Fibroblast of peridontal ligament (primary cell): Measurements from ENCODE around the gene MARCHF2.
A peak's percentile ranks its signal among the peaks of the same experiment; 100 is the strongest.

ENCODE experiments used
- DNase-seq: peaks from one replicate; pipeline ENCODE4 v3.0.0-alpha.2; 2010; ENCODE audit errors: extremely low read depth

MARCHF2 gene

DNA sequence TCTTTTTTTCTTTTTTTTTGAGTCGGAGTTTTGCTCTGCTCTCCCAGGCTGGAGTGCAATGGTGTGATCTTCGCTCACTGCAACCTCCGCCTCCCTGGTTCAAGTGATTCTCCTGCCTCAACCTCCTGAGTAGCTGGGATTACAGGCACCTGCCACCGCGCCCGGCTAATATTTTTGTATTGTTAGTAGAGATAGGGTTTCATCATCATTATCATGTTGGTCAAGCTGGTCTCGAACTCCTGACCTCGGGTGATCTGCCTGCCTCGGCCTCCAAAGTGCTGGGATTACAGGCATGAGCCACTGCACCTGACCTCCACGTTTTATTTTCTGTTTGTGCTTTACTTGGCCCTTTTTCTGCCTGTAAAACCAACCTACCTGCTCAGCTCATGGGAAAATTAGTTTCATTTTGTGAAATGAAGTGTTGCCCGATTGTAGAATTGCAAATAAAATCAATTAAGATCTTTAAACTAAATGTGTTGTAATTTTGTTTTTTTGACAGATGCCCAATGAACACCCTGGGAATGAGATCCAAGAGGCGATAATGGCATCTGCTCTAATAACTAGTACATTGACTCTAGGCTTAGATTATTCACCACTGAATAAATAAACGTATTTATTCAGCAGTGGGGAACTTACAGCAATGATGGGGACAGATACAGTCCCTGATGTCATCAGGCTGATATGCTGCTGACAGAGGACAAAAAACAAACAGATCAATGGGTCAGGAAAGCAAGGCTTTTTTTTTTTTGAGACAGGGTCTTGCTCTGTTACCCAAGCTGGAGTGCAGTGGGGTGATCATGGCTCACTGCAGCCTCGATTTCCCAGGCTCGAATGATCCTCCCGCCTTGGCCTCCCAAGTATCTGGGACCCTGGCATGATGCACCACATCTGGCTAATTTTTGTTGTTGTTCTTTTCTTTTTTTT, 25.2 kb upstream of the MARCHF2 start:
- no peak for DNase-seq

DNA sequence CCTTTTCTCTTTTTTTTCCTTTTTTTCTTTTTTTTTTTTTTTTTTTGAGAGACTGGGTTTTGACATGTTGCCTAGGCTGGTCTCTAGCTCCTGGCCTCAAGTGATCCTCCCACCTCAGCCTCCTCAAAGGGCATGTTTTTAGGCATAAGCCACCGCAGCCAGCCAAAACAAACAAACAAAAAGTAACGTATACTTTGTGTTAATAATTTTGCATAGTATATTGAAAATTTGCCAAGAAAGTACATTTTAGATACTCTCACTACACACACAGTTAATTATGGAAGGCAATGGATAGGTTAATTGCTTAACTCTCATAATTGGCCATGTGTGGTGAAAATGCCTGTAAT, 24.5 kb upstream of the MARCHF2 start:
- no peak for DNase-seq

DNA sequence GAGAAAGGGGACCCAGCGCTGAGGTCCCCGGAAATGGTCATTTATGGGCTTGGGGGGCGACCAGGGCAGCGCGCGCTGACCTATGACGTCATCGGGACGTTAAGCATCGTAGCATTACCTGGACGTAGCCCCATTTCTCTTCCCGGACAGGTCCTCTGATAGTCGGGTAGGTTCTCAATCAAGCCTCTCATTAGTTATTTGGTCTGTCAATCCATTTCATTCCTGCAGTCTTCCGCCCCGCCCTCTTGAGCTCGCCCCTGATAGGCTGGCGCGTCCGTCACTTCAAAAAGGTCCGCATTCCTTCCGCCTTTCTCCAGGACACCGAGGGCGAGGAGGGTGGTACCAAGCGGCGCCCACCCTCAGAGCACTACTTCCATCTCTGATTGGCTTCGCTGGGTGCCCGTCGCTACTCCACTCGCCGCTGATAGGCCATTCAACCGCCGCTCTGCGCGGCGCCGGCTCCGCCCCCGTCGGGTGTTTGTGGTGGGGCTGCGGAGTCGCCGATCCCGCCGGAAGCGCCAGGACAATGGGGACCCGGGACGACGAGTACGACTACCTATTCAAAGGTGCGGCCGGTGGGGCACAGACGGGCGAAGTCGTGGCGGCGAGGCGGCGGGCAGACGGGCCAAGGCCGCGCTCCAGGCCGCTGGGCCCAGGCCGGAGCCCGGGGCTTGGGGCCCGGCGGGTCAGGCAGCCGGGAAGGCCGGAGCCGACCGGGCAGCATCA, 23.1 kb upstream of the MARCHF2 start, which contains the start of gene RAB11B:
Gene RAB11B, plus strand, starts transcription at position 470 of the 726 bp plus-strand sequence. Its CDS starts 57 bp downstream, at position 527.
- peak; percentile 100 for DNase-seq

DNA sequence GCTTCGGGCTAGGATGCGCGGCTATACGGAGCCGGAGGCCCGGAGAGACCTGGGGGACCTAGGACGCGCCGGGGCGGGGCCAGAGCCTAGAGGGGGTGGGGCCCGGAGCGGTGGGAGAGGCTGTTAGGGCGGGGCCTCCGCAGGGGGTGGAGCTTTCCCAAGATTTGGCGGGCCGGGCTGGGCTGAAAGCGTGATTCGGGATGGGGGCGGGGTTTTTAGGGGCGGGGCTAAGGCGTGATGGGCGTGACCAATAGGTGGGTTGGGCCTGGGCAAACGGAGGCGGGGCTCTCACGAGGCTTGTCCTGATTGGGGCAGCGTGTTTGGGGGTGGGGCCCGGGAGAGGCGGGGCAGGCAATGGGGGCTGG, 22.5 kb upstream of the MARCHF2 start:
- DNase-seq = peak; percentile 89

DNA sequence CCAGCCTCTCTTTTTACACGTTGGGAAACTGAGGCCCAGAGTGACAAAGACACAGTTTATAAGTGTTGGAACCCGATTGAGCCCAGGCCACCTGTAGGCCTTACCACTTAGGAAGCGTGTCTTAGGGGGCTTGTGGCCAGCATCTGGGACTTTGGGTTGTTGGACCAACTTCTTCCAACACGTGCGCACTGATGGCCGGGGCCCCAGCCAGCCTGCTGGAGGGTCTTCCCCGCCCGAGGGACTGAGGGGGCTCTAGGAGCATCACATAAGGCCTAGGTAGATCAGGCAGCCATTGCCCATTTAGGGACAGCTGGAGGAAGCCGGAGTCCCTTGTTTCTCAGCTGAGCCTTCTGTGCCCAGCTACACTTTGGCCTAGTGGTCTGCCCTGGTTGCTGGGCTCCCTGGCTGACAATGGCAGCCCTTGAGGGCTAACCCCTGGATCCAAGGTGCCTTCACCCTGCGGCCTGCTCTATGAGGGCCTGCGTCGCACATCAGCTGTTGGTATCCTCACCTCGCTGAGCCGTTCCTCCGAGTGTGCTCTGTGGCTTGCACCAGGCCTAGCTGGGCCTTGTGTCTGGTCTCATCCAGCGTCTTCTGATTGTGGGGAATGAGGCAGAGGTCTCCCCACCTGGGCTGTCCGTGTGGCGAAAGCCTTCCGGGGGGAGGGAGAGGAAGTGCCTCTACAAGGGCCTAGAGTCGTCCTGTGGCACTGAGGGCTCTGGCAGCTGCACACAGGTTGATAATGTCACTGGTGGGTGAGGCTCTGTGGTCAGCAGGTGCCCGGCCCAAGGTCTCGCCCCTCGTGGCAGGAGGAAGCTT, 21.7 kb upstream of the MARCHF2 start:
- no peak for DNase-seq

DNA sequence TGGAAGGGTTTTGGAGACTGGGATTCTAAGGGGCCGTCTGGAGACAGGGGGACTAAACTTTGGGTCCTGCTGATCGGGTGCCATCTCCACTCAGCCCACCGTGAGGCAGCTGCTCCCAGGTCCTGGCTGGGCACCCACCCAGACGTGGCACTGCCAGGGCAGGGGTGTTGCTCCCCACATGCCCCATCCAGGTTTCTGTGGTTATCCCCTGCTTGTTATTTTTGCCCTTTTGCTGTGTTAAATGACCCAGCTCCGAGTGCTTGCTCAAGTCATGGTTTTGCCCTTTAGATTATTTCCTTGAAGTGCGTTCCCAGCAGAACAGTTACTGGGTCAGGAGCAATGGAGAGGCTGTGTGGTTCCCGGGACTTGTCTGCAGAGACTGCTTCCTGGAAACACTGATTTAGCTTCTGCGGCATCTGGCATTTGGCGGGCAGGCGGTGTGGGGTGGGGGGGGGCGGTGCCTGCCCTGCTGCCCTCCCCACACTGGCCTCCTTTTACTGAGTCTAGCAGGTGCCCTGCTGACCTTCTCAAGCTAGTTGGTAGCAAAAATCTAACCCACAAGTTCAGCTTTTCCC, 21.0 kb upstream of the MARCHF2 start:
- peak; percentile 47 for DNase-seq

DNA sequence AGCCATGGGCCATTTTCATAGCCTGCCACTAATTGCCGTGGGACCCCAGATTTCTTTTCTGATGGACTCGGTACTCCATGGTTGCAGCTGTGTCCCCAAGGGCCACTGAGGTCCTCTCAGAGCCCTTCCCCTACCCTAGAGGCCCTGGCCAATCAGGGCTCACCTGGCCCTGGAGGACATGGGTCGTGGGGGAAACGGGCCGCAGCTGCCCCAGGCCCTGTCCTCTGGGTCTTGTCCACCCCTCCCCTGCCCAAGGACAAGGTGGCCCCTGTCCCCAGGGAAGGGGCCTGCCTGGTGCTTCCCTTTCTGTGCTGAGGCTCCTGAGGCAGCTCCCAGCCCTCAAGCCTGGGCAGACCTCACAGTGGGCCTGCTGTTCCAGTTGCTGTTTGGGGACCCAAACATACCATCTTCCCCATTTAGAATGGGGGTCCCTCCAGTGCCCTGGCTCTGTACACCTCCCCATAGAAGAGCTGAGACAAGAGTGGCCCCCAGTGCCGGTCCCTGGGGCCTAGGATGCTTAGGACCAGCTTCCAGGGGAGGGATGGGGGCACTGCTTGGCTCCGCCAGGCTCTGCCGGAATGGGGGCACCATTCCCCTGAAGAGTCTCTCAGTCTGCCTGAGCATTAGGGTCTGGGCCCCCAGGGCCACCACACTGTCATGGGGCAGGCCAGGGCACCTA, 19.8 kb upstream of the MARCHF2 start:
- DNase-seq = no peak

DNA sequence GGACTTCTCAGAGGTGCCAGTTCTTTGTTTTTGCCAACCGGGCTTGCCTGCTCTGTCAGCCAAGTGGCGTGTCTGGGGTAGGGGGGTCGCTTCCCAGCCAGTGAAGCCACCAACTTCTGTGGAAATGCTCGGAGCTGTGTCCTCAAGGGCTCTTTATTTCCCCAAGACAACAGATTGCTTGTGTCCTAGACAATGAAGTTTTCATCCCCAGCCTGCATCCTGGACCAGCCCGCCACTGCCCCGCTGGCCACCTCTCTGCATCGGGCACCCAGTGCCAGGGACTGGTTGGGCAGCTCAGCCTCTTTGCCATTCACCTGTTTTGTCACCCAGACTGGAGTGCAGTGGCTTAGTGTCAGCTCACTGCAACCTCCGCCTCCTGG, 19.2 kb upstream of the MARCHF2 start:
- no peak for DNase-seq

DNA sequence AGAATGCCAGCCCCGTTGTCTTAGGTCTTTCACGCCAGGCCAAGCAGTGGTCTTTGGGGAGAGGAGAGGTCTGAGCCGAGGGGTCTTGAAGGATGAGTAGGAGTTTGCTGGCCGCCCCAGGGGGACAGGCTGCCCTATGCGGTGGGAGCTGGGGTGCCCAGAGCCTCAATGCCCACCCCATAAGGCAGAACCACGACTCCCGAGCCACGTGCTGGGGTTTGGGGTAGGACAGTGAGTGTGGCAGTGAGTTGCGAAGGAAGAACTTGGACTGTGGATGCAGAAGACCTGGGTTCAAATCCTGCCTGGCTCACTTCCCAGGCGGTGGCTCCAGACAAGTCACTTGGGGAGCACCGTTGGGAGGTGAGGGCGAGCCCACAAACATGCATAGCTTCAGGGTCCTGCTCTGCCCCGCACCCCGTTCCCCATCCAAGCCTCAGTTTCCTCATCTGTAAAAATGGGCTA, 17.5 kb upstream of the MARCHF2 start:
- no peak for DNase-seq

DNA sequence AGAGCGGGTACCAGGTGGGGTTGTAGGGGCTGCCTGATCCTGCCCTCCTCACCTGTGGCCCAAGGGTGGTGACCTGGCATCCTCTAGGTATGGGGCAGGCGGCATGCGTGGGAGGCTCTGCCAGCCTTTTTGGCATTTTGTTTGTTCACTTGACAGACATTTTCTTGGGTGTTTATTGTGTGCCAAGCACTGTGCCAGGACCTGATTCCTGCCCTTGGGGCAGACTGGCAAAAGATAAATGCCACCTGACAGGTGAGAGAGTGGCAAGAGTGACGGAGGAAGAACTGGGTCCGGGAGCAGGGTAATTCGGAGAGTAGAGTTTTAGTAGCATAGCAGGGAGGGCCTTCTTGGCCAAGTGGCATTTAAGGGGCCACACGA, 16.9 kb upstream of the MARCHF2 start:
- no peak for DNase-seq

DNA sequence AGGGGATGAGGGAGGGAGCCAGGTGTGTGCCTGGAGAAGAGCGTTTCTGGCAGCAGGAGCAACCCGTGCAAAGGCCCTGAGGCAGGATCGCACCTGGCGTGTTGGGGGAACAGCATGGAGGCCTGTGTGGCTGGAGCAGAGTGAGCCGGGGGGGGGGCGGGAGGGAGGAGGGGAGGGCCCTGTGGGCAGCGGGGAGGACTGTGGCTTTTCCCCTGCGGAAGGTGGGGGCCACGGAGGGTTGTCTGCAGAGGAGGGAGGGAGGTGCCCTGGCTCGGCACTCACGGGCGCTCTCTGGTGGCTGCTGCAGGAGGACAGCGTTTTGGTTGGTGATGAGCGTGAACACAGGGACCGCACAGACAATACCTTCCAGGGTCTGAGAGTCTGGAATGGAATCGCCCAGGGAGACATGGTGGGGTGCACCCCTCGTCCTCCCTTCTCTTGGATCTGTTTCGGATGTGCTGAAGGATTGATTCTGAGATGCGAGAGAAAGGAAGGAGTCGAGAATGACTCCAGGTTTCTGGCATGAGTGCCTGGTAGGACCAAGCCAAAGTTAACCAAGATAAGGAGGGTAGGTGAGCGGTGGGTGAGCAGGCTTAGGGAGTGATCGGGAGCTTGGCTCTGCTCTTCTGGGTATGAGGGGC, 16.4 kb upstream of the MARCHF2 start:
- peak; percentile 49 for DNase-seq

DNA sequence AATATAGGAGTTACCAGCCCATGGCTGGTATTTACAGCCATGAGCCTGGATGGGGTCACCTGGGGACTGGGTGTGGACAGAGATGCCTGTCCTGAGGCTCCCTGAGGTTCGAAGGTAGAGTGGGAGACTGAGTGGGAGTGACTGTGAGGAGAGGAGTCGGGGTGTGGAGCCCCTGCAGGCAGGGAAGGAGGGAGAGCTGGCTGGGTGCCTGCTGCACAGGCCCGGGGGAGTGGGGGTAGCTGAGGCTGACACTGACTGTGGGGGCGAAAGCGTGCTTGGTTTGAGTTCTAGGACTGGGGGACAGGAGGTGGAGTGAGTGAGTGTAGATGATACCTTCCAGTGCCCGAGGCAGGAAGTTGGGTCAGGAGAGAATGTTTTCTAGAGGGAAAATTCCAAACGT, 15.8 kb upstream of the MARCHF2 start:
- DNase-seq = no peak

DNA sequence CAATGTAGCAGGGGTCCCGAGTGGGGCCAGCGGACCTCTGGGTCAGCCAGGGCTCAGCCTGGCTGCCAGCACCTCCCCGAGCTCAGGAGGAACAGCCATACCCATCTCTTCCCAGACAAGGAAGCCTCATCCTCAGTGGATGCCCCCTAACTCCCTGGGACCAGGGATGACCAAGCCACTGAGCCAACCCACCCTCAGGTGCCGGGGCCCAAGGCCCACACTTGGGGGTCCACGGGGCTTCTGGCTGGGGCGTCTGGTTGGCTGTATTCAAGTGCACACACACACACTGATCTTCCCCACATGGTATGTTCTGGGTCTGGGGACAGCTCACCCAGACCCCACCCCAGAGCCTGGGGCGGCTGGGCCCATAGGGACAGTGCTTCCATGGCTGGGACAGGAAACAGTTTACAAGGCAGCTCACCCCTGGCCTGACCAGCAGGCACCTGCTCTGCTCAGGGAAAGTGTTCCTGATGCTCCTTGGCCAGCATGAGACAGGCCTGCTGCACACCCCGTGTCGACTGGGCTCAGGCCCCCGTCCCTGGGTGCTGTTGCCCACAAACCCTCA, 15.3 kb upstream of the MARCHF2 start:
- DNase-seq = no peak

DNA sequence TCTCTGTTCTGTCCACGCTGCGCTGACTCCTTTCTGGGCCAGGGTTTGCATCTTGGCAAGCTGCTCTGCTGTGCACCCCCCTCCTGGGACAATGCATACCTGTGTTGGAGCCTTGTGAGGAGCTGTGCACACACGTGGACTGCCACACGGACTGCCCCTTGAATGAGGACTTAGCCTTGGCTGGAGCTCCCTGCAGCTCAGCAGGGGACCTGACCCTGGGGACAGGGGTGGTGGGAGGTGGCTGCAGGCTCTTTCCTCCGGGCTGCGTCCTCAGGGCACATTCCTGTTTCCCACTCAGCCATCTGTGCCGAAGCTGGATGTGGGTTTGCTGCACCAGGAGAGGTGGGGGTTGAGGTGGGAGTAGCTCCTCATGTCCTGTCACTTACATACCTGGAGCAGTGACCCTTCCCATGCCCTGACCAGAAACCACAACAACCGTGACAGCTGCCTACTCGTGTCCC, 14.8 kb upstream of the MARCHF2 start:
- DNase-seq = no peak

DNA sequence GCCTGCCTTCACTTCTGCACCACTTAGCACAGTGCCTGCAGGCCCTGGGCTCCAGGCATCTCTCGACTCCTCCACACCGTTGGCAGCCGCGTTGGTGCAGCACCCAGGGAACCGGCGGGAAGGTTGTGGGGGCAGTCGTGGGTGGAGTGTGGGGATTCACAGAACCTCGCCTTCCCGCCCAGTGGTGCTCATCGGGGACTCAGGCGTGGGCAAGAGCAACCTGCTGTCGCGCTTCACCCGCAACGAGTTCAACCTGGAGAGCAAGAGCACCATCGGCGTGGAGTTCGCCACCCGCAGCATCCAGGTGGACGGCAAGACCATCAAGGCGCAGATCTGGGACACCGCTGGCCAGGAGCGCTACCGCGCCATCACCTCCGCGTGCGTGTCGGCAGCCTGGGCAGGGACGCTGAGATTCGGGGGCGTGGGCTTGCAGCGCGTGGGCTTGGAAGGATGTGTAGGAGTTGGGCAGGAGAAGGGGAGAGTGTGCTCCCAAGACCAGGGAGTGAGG, 13.4 kb upstream of the MARCHF2 start:
- no peak for DNase-seq

DNA sequence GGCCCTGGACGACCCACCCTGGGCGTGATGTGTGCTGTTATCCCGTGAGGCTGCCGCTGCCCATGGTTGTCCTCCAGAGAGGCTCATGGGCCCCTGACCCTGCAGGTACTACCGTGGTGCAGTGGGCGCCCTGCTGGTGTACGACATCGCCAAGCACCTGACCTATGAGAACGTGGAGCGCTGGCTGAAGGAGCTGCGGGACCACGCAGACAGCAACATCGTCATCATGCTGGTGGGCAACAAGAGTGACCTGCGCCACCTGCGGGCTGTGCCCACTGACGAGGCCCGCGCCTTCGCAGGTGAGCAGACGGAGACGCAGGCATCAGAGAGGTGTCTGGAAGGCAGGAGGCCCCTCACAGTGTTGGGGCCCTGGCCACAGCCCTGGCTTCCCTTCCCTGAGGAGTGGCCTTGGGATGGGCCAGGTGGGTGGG, 11.1 kb upstream of the MARCHF2 start:
- DNase-seq = no peak

DNA sequence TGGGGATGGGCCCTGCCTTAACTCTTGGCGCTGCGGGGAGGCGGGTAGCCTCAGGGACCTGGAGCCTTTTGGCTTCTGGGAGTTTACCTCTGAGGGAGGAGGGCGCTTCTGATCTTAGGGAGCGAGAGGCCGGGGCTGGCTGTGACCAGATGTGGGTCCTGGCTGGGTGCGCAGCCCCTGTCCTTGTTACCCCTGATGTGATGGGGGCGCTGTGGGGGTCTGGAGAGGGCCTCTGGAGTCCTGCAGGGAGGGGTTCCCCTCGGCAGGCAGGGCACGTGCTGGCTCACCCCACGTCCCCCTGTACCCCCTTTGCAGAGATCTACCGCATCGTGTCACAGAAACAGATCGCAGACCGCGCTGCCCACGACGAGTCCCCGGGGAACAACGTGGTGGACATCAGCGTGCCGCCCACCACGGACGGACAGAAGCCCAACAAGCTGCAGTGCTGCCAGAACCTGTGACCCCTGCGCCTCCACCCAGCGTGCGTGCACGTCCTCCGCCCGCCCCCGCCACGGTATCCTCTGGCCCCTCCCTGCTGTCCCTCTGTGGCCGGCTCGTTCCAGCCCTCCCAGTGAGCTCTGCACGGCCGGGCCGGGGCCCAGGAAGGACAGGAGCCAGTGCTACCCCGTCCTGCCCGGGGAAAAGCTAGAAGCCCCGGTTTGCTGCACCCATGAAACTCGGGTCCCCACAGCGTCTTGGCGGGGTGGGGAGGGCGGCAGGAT, 9.8 kb upstream of the MARCHF2 start:
- no peak for DNase-seq

DNA sequence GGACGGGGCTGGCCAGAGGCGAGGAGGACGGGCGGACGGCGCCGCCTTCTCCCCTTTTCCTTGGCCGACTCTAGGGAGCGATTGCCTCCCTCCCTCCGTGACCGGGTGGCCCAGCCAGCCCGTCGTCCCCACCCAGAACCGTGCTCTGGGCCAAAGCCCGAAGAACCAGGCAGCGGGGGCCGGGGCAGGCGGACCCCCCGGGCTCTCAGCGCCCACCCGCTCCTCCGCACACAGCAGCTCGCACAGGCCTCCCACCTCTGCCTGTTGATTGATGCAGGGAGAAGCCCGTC, 9.3 kb upstream of the MARCHF2 start:
- DNase-seq = no peak

DNA sequence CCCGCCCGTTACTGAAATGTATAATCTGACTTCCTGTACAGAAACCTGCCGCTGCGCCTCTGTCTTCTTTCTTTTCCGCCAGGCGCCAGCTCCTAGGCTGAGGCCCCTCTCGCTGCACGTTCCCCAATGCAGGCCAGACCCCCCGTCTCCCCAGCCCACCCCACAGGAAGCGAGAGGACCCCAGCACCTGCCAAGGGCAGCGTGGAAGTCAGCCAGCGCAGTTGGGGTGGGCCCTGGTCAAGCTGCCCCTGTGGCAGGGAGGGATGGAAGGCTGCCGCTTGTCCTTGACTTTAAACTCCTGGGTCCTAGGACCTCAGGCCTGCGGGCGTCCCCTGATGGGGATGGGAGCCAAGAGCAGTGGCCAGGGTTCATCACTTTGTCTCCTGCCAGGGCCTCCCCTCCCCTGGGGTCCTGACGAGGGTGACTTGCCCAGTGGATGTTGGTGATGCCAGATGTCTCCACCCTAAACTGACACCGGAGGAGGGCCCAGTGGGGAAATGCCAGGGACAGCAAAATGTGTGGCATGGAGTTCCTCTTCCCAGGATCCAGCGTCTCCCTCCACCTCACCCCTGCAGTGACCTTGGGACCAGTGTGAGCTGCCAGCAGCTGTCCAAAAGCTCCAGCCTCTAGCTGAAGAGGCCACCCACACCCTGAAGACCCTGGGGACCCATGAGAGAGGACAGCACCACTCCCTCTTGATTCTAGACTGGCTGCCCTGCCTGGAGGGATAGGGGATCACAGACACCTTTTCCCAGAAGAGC, 8.5 kb upstream of the MARCHF2 start:
- no peak for DNase-seq
